ENCODE measurements around the gene BCAS3.

BCAS3 gene

GRCh38 chr17:61260071-61260797 lies 582.6 kb downstream of the BCAS3 start:
- no peaks in the 10 kb centered on the region for H3K4me1 ChIP-seq (ENCODE audit: control insufficient read depth, insufficient read depth, low read length, poor library complexity, severe bottlenecking)
- H3K36me3 ChIP-seq (ENCODE audit: control insufficient read depth, insufficient read depth, low read length): no peaks in the 10 kb centered on the region
- DNase-seq: no peak
- H3K27me3 ChIP-seq (replicated peaks; ENCODE audit: control insufficient read depth, insufficient read depth, low read length, poor library complexity, severe bottlenecking): no peaks in the 10 kb centered on the region
- H3K27ac ChIP-seq (ENCODE audit: insufficient read depth, low read length, poor library complexity, severe bottlenecking): no peak overlapping the region
- no peak overlapping the region for H3K4me3 ChIP-seq (ENCODE audit: insufficient read depth, low read depth, low read length, poor library complexity, severe bottlenecking)
- no peaks in the 10 kb centered on the region for H3K9me3 ChIP-seq (ENCODE audit: control insufficient read depth, low read length)

- H3K9me3 ChIP-seq (ENCODE audit: control insufficient read depth, low read length): no peaks in the 10 kb centered on the region
Observed at GRCh38 chr17:61261001-61261637, 583.5 kb downstream of the BCAS3 start.

GRCh38 chr17:61265397-61265796 lies 587.7 kb downstream of the BCAS3 start:
- Histone ChIP-seq H3K9me3 (ENCODE audit: control insufficient read depth, low read length) (no peaks in the 10 kb centered on the region), H3K36me3 (ENCODE audit: control insufficient read depth, insufficient read depth, low read length) (no peaks in the 10 kb centered on the region), H3K27me3 (replicated peaks; ENCODE audit: control insufficient read depth, insufficient read depth, low read length, poor library complexity, severe bottlenecking) (no peaks in the 10 kb centered on the region), H3K27ac (ENCODE audit: insufficient read depth, low read length, poor library complexity, severe bottlenecking) (no peak overlapping the region), H3K4me3 (ENCODE audit: insufficient read depth, low read depth, low read length, poor library complexity, severe bottlenecking) (no peak overlapping the region), H3K4me1 (ENCODE audit: control insufficient read depth, insufficient read depth, low read length, poor library complexity, severe bottlenecking) (no peaks in the 10 kb centered on the region)
- DNase-seq: no peak

More at GRCh38 chr17:61261001-61261637, 583.5 kb downstream of the BCAS3 start:
- no peak for DNase-seq
- H3K4me3 ChIP-seq (ENCODE audit: insufficient read depth, low read depth, low read length, poor library complexity, severe bottlenecking): no peak overlapping the region
- no peaks in the 10 kb centered on the region for H3K27me3 ChIP-seq (replicated peaks; ENCODE audit: control insufficient read depth, insufficient read depth, low read length, poor library complexity, severe bottlenecking)
- no peaks in the 10 kb centered on the region for H3K4me1 ChIP-seq (ENCODE audit: control insufficient read depth, insufficient read depth, low read length, poor library complexity, severe bottlenecking)
- H3K36me3 ChIP-seq (ENCODE audit: control insufficient read depth, insufficient read depth, low read length): no peaks in the 10 kb centered on the region
- no peak overlapping the region for H3K27ac ChIP-seq (ENCODE audit: insufficient read depth, low read length, poor library complexity, severe bottlenecking)

- no peak overlapping the region for H3K4me3 ChIP-seq (ENCODE audit: insufficient read depth, low read depth, low read length, poor library complexity, severe bottlenecking)
- no peaks in the 10 kb centered on the region for H3K36me3 ChIP-seq (ENCODE audit: control insufficient read depth, insufficient read depth, low read length)
- DNase-seq: no peak
- H3K9me3 ChIP-seq (ENCODE audit: control insufficient read depth, low read length): no peaks in the 10 kb centered on the region
- no peaks in the 10 kb centered on the region for H3K4me1 ChIP-seq (ENCODE audit: control insufficient read depth, insufficient read depth, low read length, poor library complexity, severe bottlenecking)
- no peak overlapping the region for H3K27ac ChIP-seq (ENCODE audit: insufficient read depth, low read length, poor library complexity, severe bottlenecking)
- no peaks in the 10 kb centered on the region for H3K27me3 ChIP-seq (replicated peaks; ENCODE audit: control insufficient read depth, insufficient read depth, low read length, poor library complexity, severe bottlenecking)
Observed at GRCh38 chr17:61267847-61268246, 590.2 kb downstream of the BCAS3 start.

- H3K4me1 ChIP-seq (ENCODE audit: control insufficient read depth, insufficient read depth, low read length, poor library complexity, severe bottlenecking): no peaks in the 10 kb centered on the region
- H3K27me3 ChIP-seq (replicated peaks; ENCODE audit: control insufficient read depth, insufficient read depth, low read length, poor library complexity, severe bottlenecking): no peaks in the 10 kb centered on the region
- no peak for DNase-seq
- H3K27ac ChIP-seq (ENCODE audit: insufficient read depth, low read length, poor library complexity, severe bottlenecking): no peak overlapping the region
- no peaks in the 10 kb centered on the region for H3K36me3 ChIP-seq (ENCODE audit: control insufficient read depth, insufficient read depth, low read length)
- no peaks in the 10 kb centered on the region for H3K9me3 ChIP-seq (ENCODE audit: control insufficient read depth, low read length)
- no peak overlapping the region for H3K4me3 ChIP-seq (ENCODE audit: insufficient read depth, low read depth, low read length, poor library complexity, severe bottlenecking)
Observed at GRCh38 chr17:61275395-61275794, 597.7 kb downstream of the BCAS3 start.

- Histone ChIP-seq H3K36me3 (ENCODE audit: control insufficient read depth, insufficient read depth, low read length) (no peaks in the 10 kb centered on the region), H3K27me3 (replicated peaks; ENCODE audit: control insufficient read depth, insufficient read depth, low read length, poor library complexity, severe bottlenecking) (no peaks in the 10 kb centered on the region), H3K4me1 (ENCODE audit: control insufficient read depth, insufficient read depth, low read length, poor library complexity, severe bottlenecking) (no peaks in the 10 kb centered on the region), H3K4me3 (ENCODE audit: insufficient read depth, low read depth, low read length, poor library complexity, severe bottlenecking) (no peak overlapping the region), H3K9me3 (ENCODE audit: control insufficient read depth, low read length) (no peaks in the 10 kb centered on the region), H3K27ac (ENCODE audit: insufficient read depth, low read length, poor library complexity, severe bottlenecking) (no peak overlapping the region)
- DNase-seq: no peak
Observed at GRCh38 chr17:61276806-61277205, 599.2 kb downstream of the BCAS3 start.

- no peaks in the 10 kb centered on the region for H3K27me3 ChIP-seq (replicated peaks; ENCODE audit: control insufficient read depth, insufficient read depth, low read length, poor library complexity, severe bottlenecking)
- no peak overlapping the region for H3K4me3 ChIP-seq (ENCODE audit: insufficient read depth, low read depth, low read length, poor library complexity, severe bottlenecking)
- no peaks in the 10 kb centered on the region for H3K36me3 ChIP-seq (ENCODE audit: control insufficient read depth, insufficient read depth, low read length)
- DNase-seq: no peak
- H3K9me3 ChIP-seq (ENCODE audit: control insufficient read depth, low read length): no peaks in the 10 kb centered on the region
- no peaks in the 10 kb centered on the region for H3K4me1 ChIP-seq (ENCODE audit: control insufficient read depth, insufficient read depth, low read length, poor library complexity, severe bottlenecking)
- no peak overlapping the region for H3K27ac ChIP-seq (ENCODE audit: insufficient read depth, low read length, poor library complexity, severe bottlenecking)
Observed at GRCh38 chr17:61279476-61280145, 602.0 kb downstream of the BCAS3 start.

GRCh38 chr17:61280338-61280737 lies 602.7 kb downstream of the BCAS3 start:
- Histone ChIP-seq H3K4me1 (ENCODE audit: control insufficient read depth, insufficient read depth, low read length, poor library complexity, severe bottlenecking) (no peaks in the 10 kb centered on the region), H3K9me3 (ENCODE audit: control insufficient read depth, low read length) (no peaks in the 10 kb centered on the region), H3K27ac (ENCODE audit: insufficient read depth, low read length, poor library complexity, severe bottlenecking) (no peak overlapping the region), H3K27me3 (replicated peaks; ENCODE audit: control insufficient read depth, insufficient read depth, low read length, poor library complexity, severe bottlenecking) (no peaks in the 10 kb centered on the region), H3K36me3 (ENCODE audit: control insufficient read depth, insufficient read depth, low read length) (no peaks in the 10 kb centered on the region), H3K4me3 (ENCODE audit: insufficient read depth, low read depth, low read length, poor library complexity, severe bottlenecking) (no peak overlapping the region)
- DNase-seq: no peak

GRCh38 chr17:61280851-61281250 lies 603.2 kb downstream of the BCAS3 start:
- no peaks in the 10 kb centered on the region for H3K36me3 ChIP-seq (ENCODE audit: control insufficient read depth, insufficient read depth, low read length)
- H3K9me3 ChIP-seq (ENCODE audit: control insufficient read depth, low read length): no peaks in the 10 kb centered on the region
- H3K4me3 ChIP-seq (ENCODE audit: insufficient read depth, low read depth, low read length, poor library complexity, severe bottlenecking): no peak overlapping the region
- DNase-seq: no peak
- no peak overlapping the region for H3K27ac ChIP-seq (ENCODE audit: insufficient read depth, low read length, poor library complexity, severe bottlenecking)
- no peaks in the 10 kb centered on the region for H3K27me3 ChIP-seq (replicated peaks; ENCODE audit: control insufficient read depth, insufficient read depth, low read length, poor library complexity, severe bottlenecking)
- no peaks in the 10 kb centered on the region for H3K4me1 ChIP-seq (ENCODE audit: control insufficient read depth, insufficient read depth, low read length, poor library complexity, severe bottlenecking)

- Histone ChIP-seq H3K27me3 (replicated peaks; ENCODE audit: control insufficient read depth, insufficient read depth, low read length, poor library complexity, severe bottlenecking) (no peaks in the 10 kb centered on the region), H3K9me3 (ENCODE audit: control insufficient read depth, low read length) (no peaks in the 10 kb centered on the region), H3K27ac (ENCODE audit: insufficient read depth, low read length, poor library complexity, severe bottlenecking) (no peak overlapping the region), H3K36me3 (ENCODE audit: control insufficient read depth, insufficient read depth, low read length) (no peaks in the 10 kb centered on the region), H3K4me3 (ENCODE audit: insufficient read depth, low read depth, low read length, poor library complexity, severe bottlenecking) (no peak overlapping the region), H3K4me1 (ENCODE audit: control insufficient read depth, insufficient read depth, low read length, poor library complexity, severe bottlenecking) (no peaks in the 10 kb centered on the region)
- DNase-seq: no peak
Observed at GRCh38 chr17:61282377-61282776, 604.7 kb downstream of the BCAS3 start.

Data from effector memory CD4-positive, alpha-beta T cell (primary cell).